ENCODE results near the gene FGFR2. TPM values are rescaled to one million over a fixed set of nuclear protein-coding genes. Genes with fewer than 3 reads are reported as not detected.

FGFR2 gene
- total RNA-seq, 1 experiment from 2014 or later: 135 TPM

- Histone ChIP-seq H3K79me2 (ENCODE audit: insufficient read depth, low read length) (peaks cover 59% of the 10 kb centered on the region; the same call in 1 of the 2 replicates), H2BK20ac (ENCODE audit: low read depth, low read length, poor library complexity, severe bottlenecking) (no peak overlapping the region), H3K23ac (ENCODE audit: insufficient read length, low read depth, low read length) (no peak overlapping the region), H2BK5ac (ENCODE audit: insufficient read length, low read length) (no peak overlapping the region), H3K23me2 (ENCODE audit: insufficient read length, low read depth, low read length, poor library complexity, severe bottlenecking) (peaks cover 4% of the 10 kb centered on the region), H3K9me3 (ENCODE audit: control insufficient read depth, low read depth, low read length) (no peaks in the 10 kb centered on the region), H3K9ac (ENCODE audit: extremely low read depth, insufficient read length, low read length) (no peak overlapping the region), H3K4ac (ENCODE audit: low read depth, low read length) (no peak overlapping the region), H2AK5ac (ENCODE audit: insufficient read length, low read length) (no peak overlapping the region), H4K8ac (replicated peaks; ENCODE audit: insufficient read length, low read depth, low read length) (no peak overlapping the region), H3T11ph (ENCODE audit: low read length) (no peak overlapping the region), H4K5ac (ENCODE audit: insufficient read length, low read depth, low read length) (no peak overlapping the region), H3K14ac (ENCODE audit: insufficient read depth, low read length) (no peak overlapping the region; the same call in 1 of the 2 replicates), H2BK15ac (ENCODE audit: low read depth, low read length) (no peak overlapping the region), H3K56ac (ENCODE audit: insufficient read length, low read depth, low read length) (no peak overlapping the region), H4K20me1 (ENCODE audit: control insufficient read depth, insufficient read depth, insufficient read length) (peaks cover 2% of the 10 kb centered on the region), H3K27me3 (ENCODE audit: insufficient read depth, low read length) (no peaks in the 10 kb centered on the region), H2AFZ (ENCODE audit: low read length) (no peak overlapping the region), H3K4me2 (ENCODE audit: insufficient read depth, insufficient read length, low read length) (no peak overlapping the region), H3K18ac (ENCODE audit: insufficient read length, low read depth, low read length) (no peak overlapping the region), H2BK120ac (ENCODE audit: low read depth, low read length, poor library complexity, severe bottlenecking) (no peak overlapping the region), H4K91ac (ENCODE audit: insufficient read length, low read depth, low read length) (no peak overlapping the region), H3K4me1 (ENCODE audit: insufficient read depth, low read length) (peaks cover 15% of the 10 kb centered on the region), H3K27ac (ENCODE audit: insufficient read length, low read depth, low read length) (no peak overlapping the region), H3K79me1 (ENCODE audit: insufficient read depth, low read depth, low read length, poor library complexity, severe bottlenecking) (peaks cover 6% of the 10 kb centered on the region), H2BK12ac (ENCODE audit: insufficient read length, low read depth, low read length) (no peak overlapping the region)
- Mint-ChIP-seq H3K4me3 (peak overlapping the region; percentile 49 to 88), H3K27ac (peak overlapping the region; percentile 34 to 95 (median 36); a peak in 5 of 7 replicates), H3K27me3 (ENCODE audit: low read depth) (no peaks in the 10 kb centered on the region), H3K9me3 (peaks cover 2 to 3% of the 10 kb centered on the region in 2 experiments; a peak in 4 of 5 replicates), H3K36me3 (ENCODE audit: insufficient read depth in 1 of 3, low read depth in 3 of 3) (peaks cover 38 to 68% (median 59%) of the 10 kb centered on the region in 3 experiments), H3K4me1 (peaks cover 62 to 63% of the 10 kb centered on the region in 2 experiments)
- WGBS (ENCODE audit: extremely low coverage, insufficient read length, low lambda C conversion rate): no CpG with 5 or more reads among the region's 20 CpGs
- peak; percentile 13 for DNase-seq
- TF ChIP-seq CTCF (conservative IDR thresholded peaks at IDR 0.05): no peak
These were observed 4.8 kb downstream of the FGFR2 start for GRCh38 chr10:121593281-121594075.

Data from H9 (cell line).